Prostate gland (tissue), 2 donors: ENCODE measurements around the gene LSAMP. TPM values are rescaled to one million over a fixed set of nuclear protein-coding genes. Genes with fewer than 3 reads are reported as not detected.

Experiments used
- DNase-seq: peaks from one replicate; pipeline ENCODE4 v3.0.0-alpha.2; 2019; ENCODE audit warnings: low spot score
- H3K27ac ChIP-seq, 2 donors: fragments of 200-600 bp; sonication (generic); 2 replicates each; pipeline ENCODE4 v1.5.1; 2017 to 2019
- H3K27me3 ChIP-seq: fragments of 200-600 bp; sonication (generic); replicated peaks from 2 replicates; pipeline ENCODE4 v1.5.1; 2019; ENCODE audit not compliant: insufficient read depth
- H3K36me3 ChIP-seq, 2 donors: fragments of 200-600 bp; sonication (generic); 1 replicate in 1 of 2; 2 replicates in 1 of 2; pipeline versions ENCODE4 v1.5.1 to v1.8.1; 2017 to 2019
- H3K4me1 ChIP-seq: fragments of 200-600 bp; sonication (generic); replicated peaks from 2 replicates; pipeline ENCODE4 v1.5.1; 2019
- H3K4me3 ChIP-seq, 2 donors: fragments of 200-600 bp; sonication (generic); 2 replicates each; pipeline ENCODE4 v1.5.1; 2017 to 2019
- H3K9me3 ChIP-seq: fragments of 200-600 bp; sonication (generic); 2 replicates; pipeline ENCODE4 v1.5.1; 2017
- POLR2A ChIP-seq: fragments of 450-650 bp; IDR thresholded peaks from one replicate; pipeline ENCODE4 v1.6.1; 2016; ENCODE audit warnings: antibody characterized with exemption, mild to moderate bottlenecking
- POLR2AphosphoS5 ChIP-seq: sonication (generic); formaldehyde crosslinking; IDR thresholded peaks from one replicate; pipeline ENCODE4 v1.6.1; 2017; ENCODE audit warnings: antibody characterized with exemption
- WGBS: methylation state at CpG from one replicate; pipeline ENCODE4 v1.1.5; 2018; 5-methylcytosine and 5-hydroxymethylcytosine counted together
- intact Hi-C: fragments of 100-400 bp; cut with DNase I; formaldehyde crosslinking; loops from one replicate; pipeline ENCODE4 v1.14.2; 2022
- total RNA-seq, 2 donors: library from RNA; depleted of rRNA; stranded (reverse); fragments of >200 nt; gene quantifications; one replicate each; pipeline ENCODE4 v1.1.0, GENCODE V29; 2016
- TF ChIP-seq, protein P1 (sequence below), 4 experiments: fragments of 200-600 bp in 2 of 4; fragments of 450-650 bp in 2 of 4; sonication (generic) in 2 of 4; IDR thresholded peaks; 1 replicate in 3 of 4; 2 replicates in 1 of 4; pipeline ENCODE4 v1.5.1; 2016 to 2019; ENCODE audit warnings: antibody characterized with exemption in 4 of 4, mild to moderate bottlenecking in 2 of 4, moderate library complexity in 2 of 4

The LSAMP gene
- total RNA-seq = 10 to 100 TPM; 15.4 to 38.0 TPM

DNA sequence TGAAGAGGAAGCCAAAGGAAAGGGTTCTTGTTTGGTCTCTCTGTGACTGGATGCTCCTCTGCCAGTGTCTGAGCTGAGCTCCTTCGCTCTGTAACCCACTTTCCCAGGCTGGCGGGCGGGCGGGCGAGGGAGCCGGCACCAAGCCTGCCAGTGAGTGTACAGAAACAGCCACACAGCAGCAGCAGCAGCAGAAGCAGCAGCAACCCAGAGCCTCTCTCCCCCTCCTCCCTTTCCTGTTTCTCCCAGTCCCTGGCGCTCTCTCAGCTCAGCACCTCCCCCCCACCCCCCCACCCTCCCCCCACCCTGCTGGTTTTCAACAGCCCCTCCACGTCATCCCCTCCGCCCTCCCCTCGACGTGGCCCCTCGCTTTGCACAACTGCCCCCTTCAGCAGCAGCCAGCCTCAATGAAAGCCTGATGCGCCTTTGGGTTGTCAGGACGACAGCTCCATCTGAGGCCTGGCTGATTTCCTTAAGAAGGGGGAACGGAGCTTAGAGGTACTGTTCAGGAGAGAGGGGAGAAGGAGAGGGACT, at the start of gene LSAMP:
Gene LSAMP (minus strand): TSS at position 177 of the 531 bp plus-strand sequence.
- Histone ChIP-seq H3K36me3 (no peaks in the 10 kb centered on the region), H3K4me1 (no peaks in the 10 kb centered on the region), H3K4me3 (peak within 1 kb of the TSS; percentile 38), H3K27ac (peak within 1 kb of the TSS; percentile 53 to 69), H3K27me3 (no peaks in the 10 kb centered on the region), H3K9me3 (no peaks in the 10 kb centered on the region)
- DNase-seq = peak; percentile 38
- intact Hi-C loops = no loop called here
- TF ChIP-seq POLR2A = no peak
- TF ChIP-seq, protein P1, sequence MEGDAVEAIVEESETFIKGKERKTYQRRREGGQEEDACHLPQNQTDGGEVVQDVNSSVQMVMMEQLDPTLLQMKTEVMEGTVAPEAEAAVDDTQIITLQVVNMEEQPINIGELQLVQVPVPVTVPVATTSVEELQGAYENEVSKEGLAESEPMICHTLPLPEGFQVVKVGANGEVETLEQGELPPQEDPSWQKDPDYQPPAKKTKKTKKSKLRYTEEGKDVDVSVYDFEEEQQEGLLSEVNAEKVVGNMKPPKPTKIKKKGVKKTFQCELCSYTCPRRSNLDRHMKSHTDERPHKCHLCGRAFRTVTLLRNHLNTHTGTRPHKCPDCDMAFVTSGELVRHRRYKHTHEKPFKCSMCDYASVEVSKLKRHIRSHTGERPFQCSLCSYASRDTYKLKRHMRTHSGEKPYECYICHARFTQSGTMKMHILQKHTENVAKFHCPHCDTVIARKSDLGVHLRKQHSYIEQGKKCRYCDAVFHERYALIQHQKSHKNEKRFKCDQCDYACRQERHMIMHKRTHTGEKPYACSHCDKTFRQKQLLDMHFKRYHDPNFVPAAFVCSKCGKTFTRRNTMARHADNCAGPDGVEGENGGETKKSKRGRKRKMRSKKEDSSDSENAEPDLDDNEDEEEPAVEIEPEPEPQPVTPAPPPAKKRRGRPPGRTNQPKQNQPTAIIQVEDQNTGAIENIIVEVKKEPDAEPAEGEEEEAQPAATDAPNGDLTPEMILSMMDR (IDR thresholded peaks at IDR 0.05) = no peak
- WGBS = 3% methylated on average over 11 of the region's 15 CpGs

DNA sequence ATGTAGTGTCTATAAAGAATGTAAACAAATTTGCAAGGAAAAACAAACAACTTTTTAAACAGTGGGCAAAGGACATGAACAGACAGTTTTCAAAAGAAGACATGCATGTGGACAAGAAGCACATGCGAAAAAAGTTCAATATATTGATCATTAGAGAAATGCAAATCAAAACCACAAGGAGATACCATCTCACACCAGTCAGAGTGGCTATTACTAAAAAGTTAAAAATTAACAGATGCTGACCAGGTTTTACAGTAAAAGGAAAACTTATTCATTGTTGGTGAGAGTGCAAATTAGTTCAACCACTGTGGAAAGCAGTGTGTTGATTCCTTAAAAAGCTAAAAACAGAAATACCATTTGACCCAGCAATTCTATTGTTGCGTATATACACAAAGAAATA, 47.1 kb upstream of the LSAMP start:
- 24% methylated on average over 2 of the region's 2 CpGs for WGBS
- no peaks in the 10 kb centered on the region for H3K9me3 ChIP-seq
- no peaks in the 10 kb centered on the region for H3K36me3 ChIP-seq
- intact Hi-C loops = no loop called here
- no peak for TF ChIP-seq POLR2A
- TF ChIP-seq POLR2AphosphoS5 = no peak
- TF ChIP-seq, protein P1 (IDR thresholded peaks at IDR 0.05) = no peak
- H3K4me3 ChIP-seq = no peak overlapping the region
- DNase-seq = no peak
- H3K27ac ChIP-seq = no peak overlapping the region
- no peaks in the 10 kb centered on the region for H3K4me1 ChIP-seq
- no peaks in the 10 kb centered on the region for H3K27me3 ChIP-seq

DNA sequence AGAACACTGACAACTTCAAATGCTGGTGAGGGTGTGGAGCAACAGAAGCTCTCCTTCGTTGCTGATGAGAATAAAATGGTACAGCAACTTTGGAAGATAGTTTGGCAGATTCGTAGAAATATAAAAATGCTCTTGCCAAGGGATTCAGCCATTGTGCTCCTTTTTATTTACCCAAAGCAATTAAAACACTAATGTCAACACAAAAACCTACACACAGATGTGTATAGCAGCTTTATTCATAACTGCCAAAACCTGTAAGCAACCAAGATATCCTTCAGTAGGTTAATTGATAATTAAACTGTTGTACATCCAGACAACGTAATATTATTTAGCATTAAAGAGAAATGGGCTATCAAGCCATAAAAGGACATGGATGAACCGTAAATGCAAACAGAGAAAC, 37.8 kb upstream of the LSAMP start:
- Histone ChIP-seq H3K36me3 (no peaks in the 10 kb centered on the region), H3K4me1 (no peaks in the 10 kb centered on the region), H3K9me3 (no peaks in the 10 kb centered on the region), H3K27me3 (no peaks in the 10 kb centered on the region), H3K27ac (peak overlapping the region in 1 of 2 donors; percentile 35), H3K4me3 (no peak overlapping the region)
- TF ChIP-seq, protein P1 (IDR thresholded peaks at IDR 0.05) = no peak
- TF ChIP-seq POLR2AphosphoS5 (peak; percentile 51), POLR2A (no peak)
- intact Hi-C loops = no loop called here
- DNase-seq = no peak
- WGBS = 49% methylated on average over 4 of the region's 4 CpGs

DNA sequence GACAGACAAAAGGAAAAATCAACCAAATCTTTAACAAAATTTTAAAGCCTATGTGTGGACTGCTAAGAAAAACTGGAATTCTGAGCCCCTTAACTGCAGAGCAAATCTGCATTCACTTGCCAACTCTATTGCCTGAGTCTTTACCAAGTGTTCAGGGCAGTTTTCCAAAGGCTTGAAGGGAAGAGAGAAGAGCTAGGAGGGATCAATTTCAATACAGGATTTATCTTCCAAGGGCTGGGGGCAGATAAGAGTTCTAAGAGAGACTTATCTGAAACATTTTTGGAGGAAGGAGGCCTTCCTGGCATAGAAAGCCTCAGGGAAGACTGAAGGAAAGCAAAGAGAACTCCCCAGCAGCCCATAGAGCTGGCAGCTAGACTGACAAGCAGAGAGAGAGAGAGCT, 31.4 kb upstream of the LSAMP start:
- no peak for DNase-seq
- H3K9me3 ChIP-seq = no peaks in the 10 kb centered on the region
- no peaks in the 10 kb centered on the region for H3K27me3 ChIP-seq
- intact Hi-C loops = no loop called here
- H3K4me1 ChIP-seq = no peaks in the 10 kb centered on the region
- H3K36me3 ChIP-seq = no peaks in the 10 kb centered on the region
- H3K4me3 ChIP-seq = no peak overlapping the region
- H3K27ac ChIP-seq = no peak overlapping the region
- TF ChIP-seq, protein P1 (IDR thresholded peaks at IDR 0.05) = no peak
- TF ChIP-seq POLR2A (no peak), POLR2AphosphoS5 (no peak)

DNA sequence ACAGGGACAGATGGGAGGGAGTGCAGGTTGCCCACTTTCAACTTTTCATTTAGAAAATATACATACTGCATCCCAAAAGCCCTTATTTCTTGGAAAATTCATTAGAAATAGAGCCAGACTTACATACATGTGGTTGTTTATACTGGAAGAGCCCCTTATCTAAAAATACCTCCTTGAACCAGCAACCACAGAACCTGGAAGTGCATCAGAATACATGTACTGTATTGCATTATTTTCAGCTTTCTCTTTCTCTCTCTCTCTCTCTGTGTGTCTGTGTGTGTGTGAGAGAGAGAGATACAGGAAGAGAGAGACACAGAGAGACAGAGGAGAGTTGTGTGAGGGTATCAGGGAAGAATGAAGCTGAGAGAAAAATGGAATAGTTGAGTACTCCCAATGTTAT, 29.5 kb upstream of the LSAMP start:
- Histone ChIP-seq H3K9me3 (no peaks in the 10 kb centered on the region), H3K4me3 (no peak overlapping the region), H3K36me3 (no peaks in the 10 kb centered on the region), H3K27ac (no peak overlapping the region), H3K4me1 (no peaks in the 10 kb centered on the region), H3K27me3 (no peaks in the 10 kb centered on the region)
- no peak for DNase-seq
- no peak for TF ChIP-seq POLR2AphosphoS5
- TF ChIP-seq, protein P1 (IDR thresholded peaks at IDR 0.05) = no peak
- no peak for TF ChIP-seq POLR2A
- intact Hi-C loops = no loop called here
